GM19463 (cell line): ENCODE data around the gene LANCL1.
"Not testable (repeated sequence)": the region's sequence is repeated elsewhere in the genome, so short reads cannot be mapped to it uniquely, and the experiment has no call there.

Experiments
- ATAC-seq: cut with Tn5 transposase; IDR thresholded peaks from one replicate; pipeline ENCODE4 v1.9.1; 2021; ENCODE audit warnings: mild to moderate bottlenecking, moderate library complexity; ENCODE audit not compliant: unreplicated experiment

The LANCL1 gene

DNA sequence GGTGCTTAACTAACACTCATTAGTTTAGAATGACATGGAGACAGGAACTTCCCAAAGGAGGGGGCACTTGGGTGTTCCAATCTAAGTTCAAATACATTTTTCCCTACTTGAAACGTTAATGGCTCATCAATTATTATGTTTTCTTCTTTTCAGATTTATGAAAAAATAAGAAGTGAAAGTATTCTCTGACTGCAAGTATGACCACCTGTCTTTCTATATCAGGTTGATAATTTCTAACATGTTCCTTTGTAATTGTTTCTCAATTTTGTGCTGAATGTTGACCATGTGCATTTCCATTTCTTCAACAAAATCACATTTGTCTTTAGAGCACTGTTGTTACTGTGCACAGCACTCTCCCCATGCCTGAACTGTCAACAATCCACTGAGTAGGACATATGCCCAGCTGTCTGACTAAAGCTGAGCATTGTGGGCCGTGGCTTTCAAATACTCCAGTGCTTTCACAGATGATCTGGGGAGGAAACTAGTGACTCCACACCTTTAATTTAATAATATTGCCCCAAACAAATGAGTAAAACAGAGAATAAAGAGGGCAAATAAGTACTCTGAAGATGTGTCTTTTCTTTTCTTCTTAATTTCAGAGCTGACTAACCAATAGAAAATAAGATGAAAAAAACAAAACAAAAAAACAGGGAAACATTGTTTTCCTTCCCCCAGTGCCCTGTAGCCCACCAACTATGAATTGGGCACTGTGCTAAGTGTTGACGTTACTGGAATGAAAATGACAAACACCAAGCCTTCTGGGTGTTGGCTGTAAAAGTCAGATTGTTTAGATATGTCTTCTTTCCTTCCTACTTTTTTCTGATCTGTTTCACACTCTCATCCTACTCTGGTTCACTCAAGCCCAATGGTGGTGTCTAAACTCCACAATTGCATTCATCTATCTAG lies 16.0 kb downstream of the LANCL1 start:
- peak; percentile 70 for ATAC-seq

DNA sequence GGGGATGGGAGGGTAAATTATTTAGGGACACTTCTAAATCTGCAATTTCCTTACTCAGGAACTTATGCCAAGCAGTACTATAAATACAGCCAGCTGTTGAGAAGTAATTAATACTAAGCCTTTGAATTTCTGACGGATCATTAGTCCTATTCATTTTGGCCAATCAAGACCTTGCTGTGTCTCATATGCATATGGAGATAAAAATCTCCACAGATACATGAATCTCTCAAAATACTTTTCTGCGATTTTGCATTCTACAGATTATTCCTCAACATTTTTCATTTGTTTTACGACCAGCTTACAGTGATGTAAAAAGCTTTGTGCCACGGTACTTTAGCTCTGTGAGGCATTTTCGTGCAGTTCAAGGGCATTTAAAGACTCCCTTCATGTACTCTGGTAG lies 16.7 kb downstream of the LANCL1 start:
- peak; percentile 3 for ATAC-seq

DNA sequence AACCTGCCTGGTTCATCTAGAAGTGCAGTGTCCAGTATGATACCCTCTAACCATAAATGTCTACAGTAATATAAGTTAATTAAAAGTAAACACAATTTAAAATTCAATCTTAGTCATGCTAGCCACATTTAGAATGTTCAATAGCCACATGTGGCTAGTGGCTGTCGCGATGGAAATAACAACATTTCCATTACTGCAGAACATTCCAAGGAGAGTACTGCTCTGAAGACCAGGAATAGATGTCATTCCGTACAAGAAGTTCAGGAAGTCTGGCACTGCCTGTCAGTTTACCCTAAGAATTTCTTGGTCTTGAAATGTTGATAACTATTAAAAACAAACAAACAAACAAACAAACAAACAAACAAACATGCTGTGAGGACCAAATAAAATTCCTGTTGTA lies 17.2 kb downstream of the LANCL1 start:
- no peak for ATAC-seq

DNA sequence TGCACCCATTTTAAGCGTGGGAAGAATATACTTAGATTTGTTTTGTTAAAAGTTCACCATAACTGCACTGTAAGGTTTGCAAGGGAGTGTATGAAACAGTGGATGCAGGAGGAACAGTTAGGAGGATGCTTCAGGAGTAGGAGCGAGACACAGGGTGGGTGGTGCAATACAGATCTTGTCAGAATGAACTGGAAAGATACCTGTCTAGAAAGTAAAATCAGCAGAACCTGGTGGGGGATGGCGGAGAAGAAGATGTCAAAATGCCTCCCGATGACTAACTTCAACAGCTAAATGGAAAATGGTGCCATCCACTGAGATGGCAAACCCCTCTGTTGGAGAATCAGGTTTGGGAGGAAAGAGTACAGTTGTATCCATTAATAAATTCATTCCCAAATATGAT lies 18.2 kb downstream of the LANCL1 start:
- ATAC-seq: no peak

DNA sequence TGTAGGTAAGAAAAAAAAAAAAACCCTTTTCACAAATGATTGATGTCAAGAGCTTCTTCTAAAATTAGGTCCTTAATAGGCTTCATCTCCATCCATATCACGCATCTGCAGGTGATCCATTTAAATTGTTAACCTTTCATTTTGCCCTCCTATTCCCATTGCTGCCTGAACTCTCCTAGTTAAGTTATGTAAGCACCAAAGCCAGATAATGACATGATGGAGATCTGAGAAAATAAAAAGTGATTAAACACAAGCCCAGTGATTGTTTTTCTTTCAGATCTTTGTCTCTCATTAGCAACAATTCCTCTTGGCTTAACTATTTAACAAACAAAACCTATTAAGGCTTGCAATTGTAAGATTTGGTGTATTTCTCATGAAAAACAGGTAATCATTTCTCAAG lies 20.0 kb downstream of the LANCL1 start:
- ATAC-seq: no peak

DNA sequence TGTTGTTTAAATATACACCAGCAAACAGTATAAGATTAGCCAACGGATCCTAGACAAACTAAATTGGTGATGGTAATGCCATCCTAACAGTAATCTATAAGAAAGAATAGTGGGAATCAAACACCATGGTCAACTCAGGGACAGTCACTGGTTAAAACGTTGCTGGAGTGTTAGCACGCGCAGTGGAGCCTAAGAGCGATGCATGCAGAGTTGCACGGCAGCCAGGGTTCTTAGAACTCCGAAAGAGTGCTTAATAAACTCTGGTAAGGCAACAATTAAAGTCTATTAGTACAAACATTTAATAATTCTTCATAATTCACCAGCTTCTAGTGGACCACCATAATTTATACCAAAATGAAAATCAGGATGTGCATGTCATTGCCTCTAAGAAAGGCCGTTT lies 22.2 kb downstream of the LANCL1 start:
- no peak for ATAC-seq

DNA sequence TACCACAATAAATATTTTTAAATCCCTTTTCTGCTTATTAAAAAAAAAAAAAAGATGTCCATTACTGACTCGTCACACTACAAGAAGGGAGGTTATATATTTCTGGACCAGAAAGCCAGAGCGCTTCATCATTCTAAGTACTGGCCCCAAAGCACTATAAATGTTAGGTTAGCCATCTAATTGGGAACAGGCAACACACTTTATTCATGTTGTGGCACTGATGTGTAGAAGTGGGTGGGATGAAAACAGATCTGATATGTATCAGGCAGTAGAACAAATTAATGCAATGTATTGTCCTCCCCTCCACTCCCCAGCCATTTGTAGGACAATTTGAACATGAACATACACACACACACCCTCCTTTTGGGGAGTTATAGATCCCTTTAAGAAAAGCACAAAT lies 24.4 kb downstream of the LANCL1 start:
- no peak for ATAC-seq

DNA sequence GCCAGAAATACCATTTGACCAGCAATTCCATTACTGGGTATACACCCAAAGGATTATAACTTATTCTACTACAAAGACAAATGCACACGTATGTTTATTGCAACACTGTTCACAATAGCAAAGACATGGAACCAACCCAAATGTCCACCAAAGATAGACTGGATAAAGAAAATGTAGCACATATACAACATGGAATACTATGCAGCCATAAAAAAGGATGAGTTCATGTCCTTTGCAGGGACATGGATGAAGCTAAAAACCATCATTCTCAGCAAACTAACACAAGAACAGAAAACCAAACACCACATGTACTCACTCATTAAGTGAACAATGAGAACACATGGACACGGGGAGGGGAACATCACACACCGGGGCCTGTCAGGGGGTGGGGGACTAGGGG lies 25.6 kb downstream of the LANCL1 start:
- not testable (repeated sequence) for ATAC-seq

DNA sequence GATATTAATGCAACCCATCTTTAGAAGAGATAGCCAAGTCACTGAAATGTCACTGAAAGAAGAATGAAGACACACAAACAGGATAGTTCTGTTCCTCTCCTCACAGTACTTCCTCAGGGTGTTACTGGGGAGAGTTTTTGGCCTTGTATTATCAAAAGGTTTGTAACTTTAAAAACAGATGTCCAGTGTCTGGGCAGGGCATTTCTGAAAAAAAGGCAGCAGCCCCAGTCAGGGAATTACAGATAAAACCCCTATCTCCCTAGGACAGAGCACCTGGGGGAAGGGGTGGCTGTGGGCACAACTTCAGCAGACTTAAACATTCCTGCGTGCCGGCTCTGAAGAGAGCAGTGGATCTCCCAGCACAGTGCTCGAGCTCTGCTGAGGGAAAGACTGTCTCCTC lies 30.8 kb downstream of the LANCL1 start:
- no peak for ATAC-seq

DNA sequence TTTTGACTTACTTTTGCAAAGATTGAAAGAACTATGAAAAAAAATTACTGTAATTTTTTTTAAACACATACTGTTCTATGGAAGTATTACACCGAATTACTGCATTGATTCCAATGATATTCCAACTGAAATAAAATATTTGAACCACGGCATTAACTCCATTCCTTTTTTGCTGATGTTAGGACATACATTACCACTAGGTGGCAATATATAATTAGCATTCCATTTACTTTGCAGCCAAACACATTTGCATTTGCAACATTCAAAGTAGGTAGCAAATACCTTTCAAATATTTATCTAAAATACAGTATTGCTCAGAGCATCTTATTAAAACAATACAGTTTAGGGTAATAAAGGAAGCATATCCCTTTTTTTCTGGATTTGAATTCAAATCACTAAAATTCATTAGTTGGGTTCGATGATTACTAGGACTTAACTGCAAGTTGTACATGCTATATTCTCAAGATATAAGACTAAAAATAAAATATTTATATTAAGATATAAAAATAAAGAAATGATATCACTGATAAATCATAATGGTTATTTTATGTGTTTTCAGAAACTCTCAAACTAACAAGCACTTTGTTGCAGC lies 31.3 kb downstream of the LANCL1 start:
- ATAC-seq: no peak

DNA sequence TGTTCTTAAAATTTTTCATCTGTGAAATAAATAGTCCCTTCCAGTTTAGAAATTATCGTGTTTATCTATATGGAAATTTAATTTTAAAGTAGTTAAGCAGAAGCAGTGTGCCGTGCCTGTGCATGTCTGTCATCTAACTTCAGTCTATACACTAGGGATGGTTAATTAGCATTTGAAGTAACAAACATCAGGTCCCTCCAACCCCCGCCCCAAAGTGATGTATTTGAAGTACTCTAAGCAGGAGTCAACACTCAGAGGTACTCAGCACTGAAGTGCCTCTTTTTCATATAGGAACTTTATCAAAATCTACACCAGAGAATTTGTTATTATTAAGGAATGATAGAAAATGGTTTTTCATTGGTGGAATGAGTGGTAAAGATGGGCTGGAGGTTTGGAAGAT lies 33.0 kb downstream of the LANCL1 start:
- ATAC-seq: no peak

DNA sequence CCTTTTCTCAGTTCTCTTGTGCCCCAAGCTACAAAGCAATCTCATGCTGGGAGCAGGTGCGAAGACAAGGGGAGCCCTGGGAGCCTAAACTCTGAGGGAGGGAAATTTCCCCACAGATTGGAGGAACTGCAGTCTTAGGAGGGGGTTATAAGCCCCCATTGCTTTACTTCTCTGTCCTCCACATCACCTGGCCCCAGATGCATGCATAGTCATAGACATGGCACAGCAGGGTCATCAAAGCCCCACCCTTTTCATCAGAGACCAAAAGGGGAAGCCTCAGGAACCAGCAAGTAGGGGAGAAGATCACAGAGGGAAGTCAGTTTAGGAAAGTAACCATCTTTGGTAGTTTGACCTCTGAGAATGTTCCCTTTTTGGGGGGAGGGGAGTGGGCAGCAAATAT lies 33.7 kb downstream of the LANCL1 start:
- peak; percentile 28 for ATAC-seq

DNA sequence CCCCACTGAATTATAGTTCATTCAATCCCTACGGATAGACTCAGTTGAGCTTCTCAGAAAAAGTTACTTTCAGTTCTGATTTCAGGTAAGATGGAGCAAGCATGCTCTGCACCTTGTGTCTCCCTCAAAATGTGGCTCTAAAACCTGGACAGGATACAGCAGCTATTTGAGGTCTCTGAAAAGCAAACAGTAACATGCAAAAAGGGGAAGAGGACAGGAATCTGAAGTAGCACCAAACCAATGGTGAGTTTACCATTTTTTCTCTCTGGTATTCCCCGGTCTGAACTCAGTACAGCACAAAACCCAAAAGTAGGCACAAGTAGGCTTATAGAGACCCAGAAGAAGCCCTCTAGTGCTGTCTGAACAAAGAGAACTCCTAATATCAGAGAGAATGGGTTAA lies 34.1 kb downstream of the LANCL1 start:
- peak; percentile 70 for ATAC-seq

DNA sequence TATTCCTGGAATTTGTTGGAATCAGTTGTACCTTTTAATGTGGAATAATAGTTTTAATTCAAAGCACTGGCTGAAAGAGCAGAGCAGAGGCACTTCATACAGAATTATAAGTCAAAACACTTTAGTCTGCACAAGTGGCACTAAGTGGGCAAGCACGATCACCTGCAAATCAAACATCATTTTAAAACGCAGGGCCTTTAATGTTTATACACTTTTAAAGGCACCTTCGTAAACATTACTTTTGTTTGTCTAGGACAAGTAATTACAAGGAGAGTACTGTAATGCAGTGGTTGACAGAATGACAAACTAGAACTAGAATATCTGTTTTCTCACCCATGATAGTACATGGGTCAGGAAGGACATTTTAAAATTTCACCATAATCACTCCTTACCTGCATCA lies 36.4 kb downstream of the LANCL1 start:
- ATAC-seq: no peak

DNA sequence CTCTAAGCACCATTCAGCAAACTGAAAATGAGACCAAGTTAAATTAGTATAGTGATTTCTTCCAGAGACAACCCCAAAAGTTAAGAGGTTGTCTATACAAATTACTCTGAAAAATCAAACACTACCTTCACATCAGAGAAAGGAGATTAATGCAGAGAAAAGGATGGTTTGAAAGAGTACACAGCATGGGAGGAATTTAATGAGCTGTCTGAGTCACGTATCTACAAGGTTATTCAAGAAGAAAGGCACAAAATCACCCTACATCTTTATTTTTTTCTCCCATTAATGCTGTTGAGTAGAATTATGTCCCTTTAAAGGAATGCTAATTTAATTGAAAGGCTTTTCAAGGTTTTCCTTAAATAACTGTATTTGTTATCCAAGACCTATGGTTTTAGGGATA lies 41.1 kb downstream of the LANCL1 start:
- no peak for ATAC-seq

DNA sequence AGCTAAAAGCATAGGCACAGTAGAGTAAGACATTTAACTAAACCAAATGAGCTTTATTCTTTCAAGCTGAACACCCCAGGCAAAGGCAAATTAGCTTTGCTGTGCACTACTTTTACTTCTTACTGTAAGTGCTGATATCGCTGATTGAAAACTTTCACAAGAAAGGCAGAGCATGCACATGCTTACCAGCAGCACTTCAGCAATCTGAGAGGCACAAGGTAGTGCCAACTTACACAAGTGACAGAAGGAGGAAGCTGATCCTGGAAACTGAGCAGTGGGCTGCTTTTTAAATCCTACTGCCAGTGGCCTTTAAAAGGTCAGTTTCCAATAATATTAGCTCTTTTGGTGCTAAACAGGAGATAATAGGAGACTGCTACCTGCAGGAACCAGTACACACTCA lies 43.9 kb downstream of the LANCL1 start:
- ATAC-seq: no peak

DNA sequence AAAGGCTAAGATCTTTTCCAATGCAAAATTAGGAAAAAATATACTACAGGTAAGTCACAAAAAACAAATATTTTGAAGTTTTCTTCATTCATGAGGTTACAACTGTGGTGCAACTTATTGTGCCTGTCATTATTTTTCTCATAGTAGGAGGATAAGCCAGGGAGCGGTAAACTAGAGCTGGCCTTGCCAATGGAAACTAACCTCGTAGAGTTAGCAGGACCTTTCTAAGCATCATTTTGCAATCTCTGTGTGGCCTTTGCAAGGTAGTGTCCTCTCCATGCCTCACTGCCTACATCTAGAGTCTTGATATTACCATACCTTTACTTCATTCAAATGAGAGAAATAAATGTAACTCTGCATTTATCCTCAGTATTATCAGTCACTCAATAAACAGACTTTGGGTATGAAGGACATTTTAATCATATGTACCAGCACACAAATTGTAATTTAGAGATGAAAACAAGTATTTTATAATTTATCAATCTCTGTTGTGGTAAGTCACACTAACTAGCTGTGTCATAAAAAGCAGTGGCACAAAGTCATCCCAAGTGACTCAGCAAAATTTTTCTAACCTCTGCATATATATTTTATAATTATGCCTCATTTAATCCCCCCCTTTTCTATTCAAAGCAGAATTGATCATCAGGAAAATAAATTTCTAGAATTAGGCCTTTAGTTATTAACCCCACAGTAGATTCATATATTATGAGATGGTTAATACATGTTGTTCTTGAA lies 47.0 kb downstream of the LANCL1 start:
- no peak for ATAC-seq

DNA sequence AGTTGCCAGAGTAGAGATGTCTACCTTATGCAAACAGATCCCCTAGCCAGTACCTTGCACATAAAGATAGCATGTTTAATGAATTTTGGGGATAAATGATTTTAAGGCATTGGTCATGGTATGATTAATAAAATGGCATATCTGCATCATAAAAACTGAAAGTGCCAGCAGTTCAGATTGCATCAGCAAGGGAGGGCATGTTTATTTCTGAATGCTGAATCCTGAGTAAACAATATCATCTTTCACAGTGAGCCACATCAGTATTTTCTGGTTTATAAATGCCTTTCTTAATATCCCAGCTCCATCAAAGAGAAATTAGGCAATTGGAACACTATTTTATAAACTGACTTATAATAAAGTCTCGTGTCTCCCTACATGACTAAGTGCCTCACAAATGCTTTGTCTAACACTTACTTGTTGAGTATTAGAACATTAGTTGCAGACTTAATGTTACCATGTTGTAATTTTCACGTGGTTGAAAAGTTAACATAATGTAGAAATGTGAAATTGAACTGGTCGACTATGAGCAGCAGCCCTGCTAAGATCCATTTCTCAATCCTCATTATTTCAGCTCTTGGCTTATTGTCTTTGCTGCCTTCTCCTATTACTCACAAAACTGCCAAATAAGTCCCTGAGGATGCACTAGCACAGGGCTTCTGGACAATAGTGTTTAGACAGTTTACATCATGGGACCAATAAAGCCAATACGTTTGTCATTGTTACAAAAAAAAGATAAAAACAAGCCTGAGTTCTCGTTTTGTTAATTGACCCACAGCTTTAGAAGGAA lies 48.0 kb downstream of the LANCL1 start:
- no peak for ATAC-seq

DNA sequence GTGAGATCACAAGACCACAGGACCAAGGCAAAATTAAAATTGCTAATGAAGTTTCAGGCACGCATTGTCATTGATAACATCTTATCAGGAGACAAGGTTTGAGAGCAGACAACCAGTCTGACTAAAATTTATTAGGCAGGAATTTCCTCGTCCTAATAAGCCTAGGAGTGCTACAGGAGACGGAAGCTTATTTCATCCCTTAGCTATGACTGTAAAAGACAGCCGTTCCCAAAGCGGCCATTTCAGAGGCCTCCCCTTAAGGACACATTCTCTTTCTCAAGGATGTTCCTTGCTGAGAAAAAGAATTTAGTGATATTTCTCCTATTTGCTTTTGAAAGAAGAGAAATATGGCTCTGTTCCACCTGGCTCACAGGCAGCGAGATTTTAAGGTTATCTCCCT lies 49.2 kb downstream of the LANCL1 start:
- not testable (repeated sequence) for ATAC-seq

DNA sequence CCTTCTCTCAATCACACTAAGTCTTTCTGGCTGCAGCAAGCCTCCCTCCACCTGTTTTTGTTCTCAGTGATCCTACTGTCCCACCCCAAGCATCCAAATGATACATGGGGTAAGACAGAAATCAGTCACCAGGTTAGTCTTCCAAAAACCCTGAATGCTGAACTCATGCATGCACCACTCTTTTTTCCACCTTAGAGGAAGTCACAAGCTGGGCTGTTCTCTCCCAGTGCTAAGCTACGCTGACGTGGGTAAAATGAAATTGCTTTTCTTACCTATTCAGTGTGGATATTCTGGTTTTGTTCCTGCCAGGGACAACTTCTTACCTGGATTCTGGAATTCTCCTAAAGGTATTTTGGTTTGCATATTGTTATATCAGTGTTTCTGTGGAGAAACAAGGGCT lies 54.2 kb downstream of the LANCL1 start:
- no peak for ATAC-seq

DNA sequence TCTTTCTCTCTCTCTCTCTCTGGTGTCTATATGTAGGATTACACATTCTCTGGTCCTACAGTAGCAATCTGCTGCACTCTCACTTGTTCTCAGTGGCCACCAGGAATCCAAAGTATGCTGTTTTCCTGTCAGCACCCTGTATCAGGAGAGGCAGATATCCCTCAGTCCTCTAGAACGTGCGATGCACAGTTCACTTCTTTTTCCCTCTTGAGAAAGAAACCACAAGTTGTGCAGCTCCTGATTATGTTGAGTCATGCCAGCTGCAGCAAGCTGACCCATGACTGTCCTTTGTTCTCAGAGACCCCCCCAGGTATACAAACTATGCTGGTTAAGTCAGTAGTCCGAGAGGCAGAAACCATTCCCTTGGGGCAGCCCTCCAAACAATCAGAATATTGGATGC lies 54.6 kb downstream of the LANCL1 start:
- ATAC-seq: no peak
